H9 (cell line): ENCODE measurements around the gene PPP1R2C. TPM values are rescaled to one million over a fixed set of nuclear protein-coding genes. Genes with fewer than 3 reads are reported as not detected.

Source experiments
- DNase-seq: peaks from one replicate; pipeline ENCODE4 v3.0.0-alpha.2; 2017
- H2AFZ ChIP-seq: one replicate; pipeline ENCODE4 v1.6.1; 2013; ENCODE audit warnings: mild to moderate bottlenecking, low read length, control low read depth, moderate library complexity
- H2AK5ac ChIP-seq: 2 replicates; pipeline ENCODE4 v1.6.1; 2013; ENCODE audit warnings: low read length, control low read depth, mixed read lengths; ENCODE audit not compliant: insufficient read length
- H2BK120ac ChIP-seq: one replicate; pipeline ENCODE4 v1.6.1; 2013; ENCODE audit warnings: low read depth, mild to moderate bottlenecking, low read length, control low read depth, inconsistent platforms; ENCODE audit not compliant: poor library complexity, severe bottlenecking
- H2BK12ac ChIP-seq: 2 replicates; pipeline ENCODE4 v1.6.1; 2013; ENCODE audit warnings: low read length, control low read depth, mixed read lengths, low read depth; ENCODE audit not compliant: insufficient read length
- H2BK15ac ChIP-seq: 2 replicates; pipeline ENCODE4 v1.6.1; 2013; ENCODE audit warnings: low read depth, low read length, control low read depth
- H2BK20ac ChIP-seq: one replicate; pipeline ENCODE4 v1.6.1; 2013; ENCODE audit warnings: low read depth, mild to moderate bottlenecking, low read length, control low read depth, inconsistent platforms; ENCODE audit not compliant: poor library complexity, severe bottlenecking
- H2BK5ac ChIP-seq: 2 replicates; pipeline ENCODE4 v1.6.1; 2013; ENCODE audit warnings: low read length, control low read depth, mixed read lengths; ENCODE audit not compliant: insufficient read length
- H3K14ac ChIP-seq: 2 replicates; pipeline ENCODE4 v1.6.1; 2013; ENCODE audit warnings: low read length, control low read depth; ENCODE audit not compliant: insufficient read depth
- H3K18ac ChIP-seq: 2 replicates; pipeline ENCODE4 v1.6.1; 2013; ENCODE audit warnings: low read depth, mild to moderate bottlenecking, mixed read lengths, low read length, control low read depth; ENCODE audit not compliant: insufficient read length
- H3K23ac ChIP-seq: 2 replicates; pipeline ENCODE4 v1.6.1; 2013; ENCODE audit warnings: low read length, control low read depth, mixed read lengths, low read depth; ENCODE audit not compliant: insufficient read length
- H3K23me2 ChIP-seq: 2 replicates; pipeline ENCODE4 v1.6.1; 2013; ENCODE audit warnings: low read depth, mild to moderate bottlenecking, mixed read lengths, low read length, control low read depth; ENCODE audit not compliant: insufficient read length, poor library complexity, severe bottlenecking
- H3K27ac ChIP-seq: 2 replicates; pipeline ENCODE4 v1.5.1; 2013; ENCODE audit warnings: low read length, control low read depth, mixed read lengths, low read depth; ENCODE audit not compliant: insufficient read length
- H3K27me3 ChIP-seq: 2 replicates; pipeline ENCODE4 v1.6.1; 2013; ENCODE audit warnings: low read length, control low read depth, inconsistent platforms; ENCODE audit not compliant: insufficient read depth
- H3K4ac ChIP-seq: 2 replicates; pipeline ENCODE4 v1.6.1; 2013; ENCODE audit warnings: low read depth, mild to moderate bottlenecking, control low read depth, inconsistent platforms, low read length, moderate library complexity
- H3K4me1 ChIP-seq: 2 replicates; pipeline ENCODE4 v1.6.1; 2013; ENCODE audit warnings: low read length, control low read depth, inconsistent platforms; ENCODE audit not compliant: insufficient read depth
- H3K4me2 ChIP-seq: 2 replicates; pipeline ENCODE4 v1.6.1; 2013; ENCODE audit warnings: low read length, control low read depth, mixed read lengths; ENCODE audit not compliant: insufficient read length, insufficient read depth
- H3K56ac ChIP-seq: 2 replicates; pipeline ENCODE4 v1.6.1; 2013; ENCODE audit warnings: low read depth, mild to moderate bottlenecking, mixed read lengths, low read length, control low read depth; ENCODE audit not compliant: insufficient read length
- H3K79me1 ChIP-seq: 2 replicates; pipeline ENCODE4 v1.6.1; 2013; ENCODE audit warnings: low read depth, mild to moderate bottlenecking, moderate library complexity, low read length, control low read depth, inconsistent platforms; ENCODE audit not compliant: insufficient read depth, poor library complexity, severe bottlenecking
- H3K79me2 ChIP-seq: 2 replicates; pipeline ENCODE4 v1.6.1; 2013; ENCODE audit warnings: low read length, control low read depth, inconsistent platforms; ENCODE audit not compliant: insufficient read depth
- H3K9ac ChIP-seq: 2 replicates; pipeline ENCODE4 v1.6.1; 2013; ENCODE audit warnings: low read length, control low read depth, mixed read lengths; ENCODE audit not compliant: insufficient read length; ENCODE audit errors: extremely low read depth
- H3K9me3 ChIP-seq: one replicate; pipeline ENCODE4 v1.6.1; 2013; ENCODE audit warnings: low read depth, low read length, inconsistent platforms; ENCODE audit not compliant: control insufficient read depth
- H3T11ph ChIP-seq: one replicate; pipeline ENCODE4 v1.6.1; 2013; ENCODE audit warnings: mild to moderate bottlenecking, low read length, control low read depth, inconsistent platforms
- H4K20me1 ChIP-seq: one replicate; pipeline ENCODE4 v1.6.1; 2013; ENCODE audit not compliant: control insufficient read depth, insufficient read length, insufficient read depth
- H4K5ac ChIP-seq: 2 replicates; pipeline ENCODE4 v1.6.1; 2013; ENCODE audit warnings: low read depth, mild to moderate bottlenecking, mixed read lengths, low read length, control low read depth; ENCODE audit not compliant: insufficient read length
- H4K8ac ChIP-seq: replicated peaks from 2 replicates; pipeline ENCODE4 v1.6.1; 2013; ENCODE audit warnings: low read length, control low read depth, mixed read lengths, low read depth; ENCODE audit not compliant: insufficient read length
- H4K91ac ChIP-seq: 2 replicates; pipeline ENCODE4 v1.6.1; 2013; ENCODE audit warnings: low read depth, mild to moderate bottlenecking, moderate library complexity, mixed read lengths, low read length, control low read depth; ENCODE audit not compliant: insufficient read length
- H3K27ac Mint-ChIP-seq, 3 experiments: 2 replicates in 2 of 3; 3 replicates in 1 of 3; pipeline ENCODE4 v1.8.0; 2020 to 2021; ENCODE audit warnings: mixed read lengths in 3 of 3, mild to moderate bottlenecking in 1 of 3, moderate library complexity in 1 of 3
- H3K27me3 Mint-ChIP-seq: 2 replicates; pipeline ENCODE4 v1.8.0; 2021; ENCODE audit warnings: low read depth, mild to moderate bottlenecking, moderate library complexity, mixed read lengths
- H3K36me3 Mint-ChIP-seq, 3 experiments: 2 replicates in 2 of 3; 3 replicates in 1 of 3; pipeline ENCODE4 v1.8.0; 2020 to 2021; ENCODE audit warnings: low read depth in 3 of 3, mixed read lengths in 3 of 3; ENCODE audit not compliant: insufficient read depth in 1 of 3
- H3K4me1 Mint-ChIP-seq, 2 experiments: 2 replicates each; pipeline ENCODE4 v1.8.0; 2020; ENCODE audit warnings: mixed read lengths in 2 of 2
- H3K4me3 Mint-ChIP-seq, 2 experiments: 2 replicates in 1 of 2; 3 replicates in 1 of 2; pipeline ENCODE4 v1.8.0; 2020 to 2021; ENCODE audit warnings: mild to moderate bottlenecking in 2 of 2, mixed read lengths in 2 of 2, moderate library complexity in 1 of 2
- H3K9me3 Mint-ChIP-seq, 2 experiments: 2 replicates in 1 of 2; 3 replicates in 1 of 2; pipeline ENCODE4 v1.8.0; 2020; ENCODE audit warnings: mild to moderate bottlenecking in 2 of 2, mixed read lengths in 2 of 2, moderate library complexity in 1 of 2
- CTCF ChIP-seq: fragments of 200-600 bp; sonication (generic); conservative IDR thresholded peaks from 3 replicates; pipeline ENCODE4 v1.8.0; 2021; ENCODE audit warnings: antibody characterized with exemption, mild to moderate bottlenecking
- WGBS: extraction: QIAGEN DNeasy Blood & Tissue Kit; methylation state at CpG from one replicate; pipeline ENCODE4 v1.1.7; 2013; ENCODE audit warnings: missing lambda C conversion rate, low lambda C conversion rate, mixed read lengths; ENCODE audit not compliant: insufficient read length; ENCODE audit errors: extremely low coverage; 5-methylcytosine and 5-hydroxymethylcytosine counted together
- total RNA-seq: library from RNA; stranded (reverse); gene quantifications from 2 replicates; pipeline ENCODE4 v1.2.1, GENCODE V29; 2021

PPP1R2C gene
- total RNA-seq, 1 experiment from 2014 or later, result not detected

GRCh38 chrX:42738552-42738951, 39.4 kb downstream of the PPP1R2C start:
- H4K5ac ChIP-seq, result no peak overlapping the region
- H3K23ac ChIP-seq, result no peak overlapping the region
- H2AK5ac ChIP-seq, result no peak overlapping the region
- no peak overlapping the region for H4K91ac ChIP-seq
- H3K56ac ChIP-seq, result no peak overlapping the region
- no peak overlapping the region for H3K4me2 ChIP-seq
- H3K4ac ChIP-seq, result no peak overlapping the region
- H3T11ph ChIP-seq, result no peak overlapping the region
- Mint-ChIP-seq H3K36me3 (peaks cover 0 to 6% (median 0%) of the 10 kb centered on the region in 3 experiments; a peak in 1 of 7 replicates), H3K4me3 (no peak overlapping the region), H3K9me3 (peaks cover 0 to 22% of the 10 kb centered on the region in 2 experiments; a peak in 3 of 5 replicates), H3K4me1 (peaks cover 0 to 8% of the 10 kb centered on the region in 2 experiments; a peak in 2 of 4 replicates), H3K27ac (no peak overlapping the region), H3K27me3 (no peaks in the 10 kb centered on the region)
- H4K8ac ChIP-seq, result no peak overlapping the region
- no peak overlapping the region for H2BK120ac ChIP-seq
- H2AFZ ChIP-seq, result no peak overlapping the region
- H3K27ac ChIP-seq, result no peak overlapping the region
- H2BK20ac ChIP-seq, result no peak overlapping the region
- TF ChIP-seq CTCF, result no peak
- H3K9ac ChIP-seq, result no peak overlapping the region
- no peak overlapping the region for H2BK5ac ChIP-seq
- H2BK12ac ChIP-seq, result no peak overlapping the region
- no peak for DNase-seq
- H3K27me3 ChIP-seq, result no peaks in the 10 kb centered on the region
- H2BK15ac ChIP-seq, result no peak overlapping the region
- no peaks in the 10 kb centered on the region for H3K23me2 ChIP-seq
- WGBS, result no CpG with 5 or more reads among the region's 2 CpGs
- H3K79me2 ChIP-seq, result no peaks in the 10 kb centered on the region
- H4K20me1 ChIP-seq, result no peaks in the 10 kb centered on the region
- no peaks in the 10 kb centered on the region for H3K79me1 ChIP-seq
- H3K4me1 ChIP-seq, result no peaks in the 10 kb centered on the region
- no peak overlapping the region for H3K18ac ChIP-seq
- H3K9me3 ChIP-seq, result no peaks in the 10 kb centered on the region
- H3K14ac ChIP-seq, result no peak overlapping the region
